ENCODE measurements around the gene NASP. TPM values are rescaled to one million over a fixed set of nuclear protein-coding genes. Genes with fewer than 3 reads are reported as not detected.
A peak's percentile ranks its signal among the peaks of the same experiment; 100 is the strongest.

NASP gene
- total RNA-seq, 1 donor from 2014 or later: 149 TPM

DNA sequence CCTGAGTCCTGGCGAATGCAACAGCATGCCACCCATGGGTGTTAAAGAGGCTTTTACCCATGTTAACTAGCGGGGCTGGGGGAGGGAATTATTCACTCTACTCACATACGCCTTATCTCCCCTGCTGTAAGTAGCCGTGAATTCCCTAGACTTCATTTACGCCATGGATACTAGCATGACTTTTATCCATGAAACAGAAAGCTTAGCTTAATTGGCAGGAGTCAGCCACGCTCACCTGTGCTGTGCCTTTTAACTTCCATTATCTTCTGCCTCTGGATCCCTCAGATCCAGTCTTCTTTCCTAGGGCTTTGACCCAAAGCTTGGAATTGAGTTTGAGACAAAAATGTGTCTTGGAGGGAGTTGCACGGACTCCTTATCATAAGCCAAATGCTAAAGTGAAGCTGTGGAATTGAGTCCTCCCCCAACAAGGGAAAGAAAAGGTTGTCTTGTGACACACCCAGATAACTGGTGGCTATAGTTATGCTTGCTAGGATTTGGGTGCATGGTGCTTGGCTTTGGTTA is 9.7 kb upstream of the NASP start:
- H3K4me1 Mint-ChIP-seq (ENCODE audit: unreplicated experiment): peaks cover 15% of the 10 kb centered on the region
- TF ChIP-seq, protein P1, sequence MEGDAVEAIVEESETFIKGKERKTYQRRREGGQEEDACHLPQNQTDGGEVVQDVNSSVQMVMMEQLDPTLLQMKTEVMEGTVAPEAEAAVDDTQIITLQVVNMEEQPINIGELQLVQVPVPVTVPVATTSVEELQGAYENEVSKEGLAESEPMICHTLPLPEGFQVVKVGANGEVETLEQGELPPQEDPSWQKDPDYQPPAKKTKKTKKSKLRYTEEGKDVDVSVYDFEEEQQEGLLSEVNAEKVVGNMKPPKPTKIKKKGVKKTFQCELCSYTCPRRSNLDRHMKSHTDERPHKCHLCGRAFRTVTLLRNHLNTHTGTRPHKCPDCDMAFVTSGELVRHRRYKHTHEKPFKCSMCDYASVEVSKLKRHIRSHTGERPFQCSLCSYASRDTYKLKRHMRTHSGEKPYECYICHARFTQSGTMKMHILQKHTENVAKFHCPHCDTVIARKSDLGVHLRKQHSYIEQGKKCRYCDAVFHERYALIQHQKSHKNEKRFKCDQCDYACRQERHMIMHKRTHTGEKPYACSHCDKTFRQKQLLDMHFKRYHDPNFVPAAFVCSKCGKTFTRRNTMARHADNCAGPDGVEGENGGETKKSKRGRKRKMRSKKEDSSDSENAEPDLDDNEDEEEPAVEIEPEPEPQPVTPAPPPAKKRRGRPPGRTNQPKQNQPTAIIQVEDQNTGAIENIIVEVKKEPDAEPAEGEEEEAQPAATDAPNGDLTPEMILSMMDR (IDR thresholded peaks at IDR 0.05; ENCODE audit: unreplicated experiment): no peak
- peaks cover 7% of the 10 kb centered on the region for H3K36me3 Mint-ChIP-seq (ENCODE audit: low read depth, unreplicated experiment)
- no peak for DNase-seq (ENCODE audit: low spot score)
- H3K27ac Mint-ChIP-seq (ENCODE audit: unreplicated experiment): no peak overlapping the region
- no peaks in the 10 kb centered on the region for H3K27me3 Mint-ChIP-seq (ENCODE audit: unreplicated experiment)
- H3K9me3 Mint-ChIP-seq (ENCODE audit: unreplicated experiment): no peaks in the 10 kb centered on the region
- no peak overlapping the region for H3K4me3 Mint-ChIP-seq (ENCODE audit: unreplicated experiment)

DNA sequence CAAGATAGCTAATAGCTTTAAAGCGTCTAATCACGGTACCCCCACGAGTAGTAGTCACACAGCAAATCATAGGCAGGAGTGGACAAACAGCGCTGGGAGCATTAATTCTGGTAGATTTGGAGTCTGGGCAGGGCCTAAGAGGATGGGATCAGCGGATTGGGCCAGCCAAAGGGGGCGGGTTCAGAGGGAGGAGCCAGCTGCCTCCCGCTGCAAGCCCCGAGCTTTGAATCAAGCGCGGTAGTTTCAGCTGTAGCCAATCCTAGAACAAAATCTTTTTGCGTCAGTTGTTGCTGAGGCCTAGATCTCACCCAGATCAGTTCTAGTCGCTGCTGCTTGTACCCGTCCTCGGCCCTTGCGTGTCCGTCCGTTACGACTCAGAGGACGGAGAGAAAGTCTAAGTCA is 576 bp upstream of the NASP start:
- DNase-seq (ENCODE audit: low spot score): peak; percentile 91
- Mint-ChIP-seq H3K36me3 (ENCODE audit: low read depth, unreplicated experiment) (peaks cover 7% of the 10 kb centered on the region), H3K27ac (ENCODE audit: unreplicated experiment) (peak overlapping the region; percentile 100), H3K4me3 (ENCODE audit: unreplicated experiment) (peak overlapping the region; percentile 98), H3K9me3 (ENCODE audit: unreplicated experiment) (no peaks in the 10 kb centered on the region), H3K4me1 (ENCODE audit: unreplicated experiment) (peaks cover 19% of the 10 kb centered on the region), H3K27me3 (ENCODE audit: unreplicated experiment) (peaks cover 11% of the 10 kb centered on the region)
- TF ChIP-seq, protein P1 (IDR thresholded peaks at IDR 0.05; ENCODE audit: unreplicated experiment): no peak

DNA sequence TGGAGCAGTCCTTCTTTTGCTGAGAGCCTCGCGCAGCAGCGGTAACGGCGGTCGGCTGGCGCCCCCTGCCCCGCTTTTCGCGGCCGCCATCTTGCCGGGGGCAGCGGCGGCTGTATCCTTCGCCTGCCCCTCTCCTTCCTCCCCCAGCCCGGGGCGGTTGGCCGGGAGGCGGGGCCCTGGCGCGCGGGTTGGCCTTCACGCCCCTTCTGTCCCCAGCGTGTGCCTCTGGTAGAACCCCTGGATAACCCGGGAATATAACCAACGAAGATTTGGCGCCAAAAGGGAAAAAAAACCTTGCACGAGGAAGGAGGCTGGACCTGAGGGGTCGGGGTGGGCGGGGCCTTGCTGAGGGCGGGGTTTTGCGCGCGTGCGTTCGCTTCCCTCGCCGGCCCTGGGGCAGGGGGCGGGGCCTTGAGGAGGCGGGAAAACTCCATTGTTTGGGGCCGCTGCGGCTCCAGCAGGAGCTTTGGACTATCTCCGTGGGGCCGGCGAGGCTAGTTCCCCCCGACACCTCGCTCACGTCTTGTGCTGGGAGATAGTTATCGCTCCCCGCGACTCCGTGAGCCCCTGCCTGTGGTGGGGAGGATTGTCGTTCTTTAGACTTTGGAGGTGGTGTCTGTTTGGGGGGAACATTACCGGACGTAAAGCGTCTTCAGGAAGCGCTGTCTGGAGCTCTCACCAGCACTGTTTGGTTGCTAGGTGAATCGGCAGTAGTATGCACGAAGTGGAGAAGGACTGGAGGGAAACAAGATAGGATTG is 689 bp downstream of the NASP start:
- peak overlapping the region; percentile 98 for H3K4me3 Mint-ChIP-seq (ENCODE audit: unreplicated experiment)
- H3K9me3 Mint-ChIP-seq (ENCODE audit: unreplicated experiment): no peaks in the 10 kb centered on the region
- H3K36me3 Mint-ChIP-seq (ENCODE audit: low read depth, unreplicated experiment): peaks cover 7% of the 10 kb centered on the region
- peak; percentile 92 for DNase-seq (ENCODE audit: low spot score)
- peak overlapping the region; percentile 100 for H3K27ac Mint-ChIP-seq (ENCODE audit: unreplicated experiment)
- peaks cover 19% of the 10 kb centered on the region for H3K4me1 Mint-ChIP-seq (ENCODE audit: unreplicated experiment)
- TF ChIP-seq, protein P1 (IDR thresholded peaks at IDR 0.05; ENCODE audit: unreplicated experiment): no peak
- H3K27me3 Mint-ChIP-seq (ENCODE audit: unreplicated experiment): peaks cover 11% of the 10 kb centered on the region

DNA sequence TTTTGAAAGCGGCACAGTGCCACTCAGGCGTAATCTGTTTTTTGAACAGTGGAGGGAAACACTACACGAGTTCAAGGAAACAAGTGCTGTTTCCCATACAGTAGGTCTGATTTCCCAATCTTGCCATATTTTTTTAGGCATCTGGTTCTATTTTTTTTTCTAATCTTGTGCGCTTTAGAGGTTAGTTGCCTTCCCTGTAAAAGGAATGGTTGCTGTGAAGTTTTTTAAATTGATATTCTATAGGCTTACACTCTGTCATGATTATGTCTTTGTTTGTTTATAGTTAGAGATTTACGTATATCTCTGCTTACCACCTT is 1.2 kb downstream of the NASP start:
- Mint-ChIP-seq H3K4me3 (ENCODE audit: unreplicated experiment) (peak overlapping the region; percentile 97), H3K4me1 (ENCODE audit: unreplicated experiment) (peaks cover 19% of the 10 kb centered on the region), H3K36me3 (ENCODE audit: low read depth, unreplicated experiment) (peaks cover 7% of the 10 kb centered on the region), H3K9me3 (ENCODE audit: unreplicated experiment) (no peaks in the 10 kb centered on the region), H3K27me3 (ENCODE audit: unreplicated experiment) (peaks cover 11% of the 10 kb centered on the region), H3K27ac (ENCODE audit: unreplicated experiment) (peak overlapping the region; percentile 100)
- TF ChIP-seq, protein P1 (IDR thresholded peaks at IDR 0.05; ENCODE audit: unreplicated experiment): no peak
- no peak for DNase-seq (ENCODE audit: low spot score)

DNA sequence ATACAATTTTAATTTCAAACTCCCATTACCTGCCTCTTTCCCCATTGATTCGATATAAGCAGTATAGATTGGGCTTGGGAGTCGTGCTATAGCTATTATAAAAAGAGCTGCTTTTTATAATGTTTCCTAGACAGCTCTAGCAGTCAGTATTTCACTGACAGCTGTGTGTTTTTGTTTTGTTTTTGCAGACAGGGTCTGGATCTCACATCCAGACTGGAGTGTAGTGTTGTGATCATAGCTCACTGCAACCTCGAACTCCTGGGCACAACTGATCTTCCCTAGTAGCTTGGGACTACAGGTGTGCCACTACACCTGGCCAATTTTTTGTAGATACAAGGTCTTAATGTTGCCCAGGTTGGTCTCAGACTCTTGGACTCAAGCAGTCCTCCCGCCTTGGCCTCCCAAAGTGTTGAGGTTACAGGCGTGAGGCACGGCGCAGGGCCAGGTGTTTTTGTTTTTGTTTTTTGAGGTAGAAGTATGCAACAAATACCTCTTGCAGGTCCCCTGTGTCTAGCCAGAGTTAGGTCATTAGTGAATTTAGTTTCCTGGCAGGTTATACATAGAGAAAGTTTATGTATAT is 1.7 kb downstream of the NASP start:
- TF ChIP-seq, protein P1 (IDR thresholded peaks at IDR 0.05; ENCODE audit: unreplicated experiment): no peak
- Mint-ChIP-seq H3K27me3 (ENCODE audit: unreplicated experiment) (peaks cover 11% of the 10 kb centered on the region), H3K4me1 (ENCODE audit: unreplicated experiment) (peaks cover 19% of the 10 kb centered on the region), H3K27ac (ENCODE audit: unreplicated experiment) (peak overlapping the region; percentile 100), H3K9me3 (ENCODE audit: unreplicated experiment) (no peaks in the 10 kb centered on the region), H3K4me3 (ENCODE audit: unreplicated experiment) (peak overlapping the region; percentile 97), H3K36me3 (ENCODE audit: low read depth, unreplicated experiment) (peaks cover 7% of the 10 kb centered on the region)
- DNase-seq (ENCODE audit: low spot score): no peak
